ENCODE results near the gene CPLANE1. TPM values are rescaled to one million over a fixed set of nuclear protein-coding genes. Genes with fewer than 3 reads are reported as not detected.

CPLANE1 gene
- total RNA-seq, 1 experiment from 2014 or later: 3.5 TPM

DNA sequence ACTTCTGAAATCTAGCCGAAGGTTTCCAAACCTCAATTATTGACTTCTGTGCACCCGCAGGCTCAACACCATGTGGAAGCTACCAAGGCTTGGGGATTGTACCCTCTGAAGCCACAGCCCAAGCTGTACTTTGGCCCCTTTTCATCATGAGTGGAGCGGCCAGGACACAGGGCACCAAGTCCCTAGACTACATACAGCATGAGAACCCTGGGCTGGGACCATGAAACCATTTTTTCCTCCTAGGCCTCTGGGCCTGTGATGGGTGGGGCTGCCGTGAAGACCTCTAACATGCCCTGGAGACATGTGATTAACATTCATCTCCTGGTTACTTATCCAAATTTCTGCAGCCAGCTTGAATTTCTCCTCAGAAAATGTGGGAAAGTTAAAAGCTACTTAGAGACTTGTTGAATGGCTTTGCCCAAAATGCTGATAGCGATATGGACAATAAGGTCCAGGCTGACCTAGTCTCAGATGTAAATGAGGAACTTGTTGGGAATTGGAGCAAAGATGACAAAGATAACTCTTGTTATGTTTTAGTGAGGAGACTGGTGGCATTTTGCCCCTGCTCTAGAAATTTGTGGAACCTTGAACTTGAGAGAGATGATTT lies 34.1 kb upstream of the CPLANE1 start:
- H3K9me2 ChIP-seq (ENCODE audit: insufficient read depth): no peaks in the 10 kb centered on the region
- ChIA-PET RAD21 (ENCODE audit: low non-redundant PET in 1 of 2, low total read pairs in 2 of 2, uncharacterized antibody in 2 of 2, unreplicated experiment in 2 of 2) (no interaction called here), CTCF (no interaction called here), POLR2A (interaction anchor here (0.6 kb wide), 1 partner anchor 87 kb away, joined by 4 read pairs; the partner anchor contains the start of gene NUP155)
- H3K4me3 ChIP-seq (replicated peaks in 1 of 2; ENCODE audit: low read depth in 1 of 2, low read length in 2 of 2): no peak overlapping the region
- no peaks in the 10 kb centered on the region for H3K27me3 ChIP-seq (ENCODE audit: insufficient read depth, low read length)
- no peaks in the 10 kb centered on the region for H4K20me1 ChIP-seq (ENCODE audit: insufficient read depth)
- TF ChIP-seq, protein P1, sequence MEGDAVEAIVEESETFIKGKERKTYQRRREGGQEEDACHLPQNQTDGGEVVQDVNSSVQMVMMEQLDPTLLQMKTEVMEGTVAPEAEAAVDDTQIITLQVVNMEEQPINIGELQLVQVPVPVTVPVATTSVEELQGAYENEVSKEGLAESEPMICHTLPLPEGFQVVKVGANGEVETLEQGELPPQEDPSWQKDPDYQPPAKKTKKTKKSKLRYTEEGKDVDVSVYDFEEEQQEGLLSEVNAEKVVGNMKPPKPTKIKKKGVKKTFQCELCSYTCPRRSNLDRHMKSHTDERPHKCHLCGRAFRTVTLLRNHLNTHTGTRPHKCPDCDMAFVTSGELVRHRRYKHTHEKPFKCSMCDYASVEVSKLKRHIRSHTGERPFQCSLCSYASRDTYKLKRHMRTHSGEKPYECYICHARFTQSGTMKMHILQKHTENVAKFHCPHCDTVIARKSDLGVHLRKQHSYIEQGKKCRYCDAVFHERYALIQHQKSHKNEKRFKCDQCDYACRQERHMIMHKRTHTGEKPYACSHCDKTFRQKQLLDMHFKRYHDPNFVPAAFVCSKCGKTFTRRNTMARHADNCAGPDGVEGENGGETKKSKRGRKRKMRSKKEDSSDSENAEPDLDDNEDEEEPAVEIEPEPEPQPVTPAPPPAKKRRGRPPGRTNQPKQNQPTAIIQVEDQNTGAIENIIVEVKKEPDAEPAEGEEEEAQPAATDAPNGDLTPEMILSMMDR (IDR thresholded peaks at IDR 0.05 in 2 of 3, conservative IDR thresholded peaks at IDR 0.05 in 1 of 3; ENCODE audit: borderline replicate concordance in 1 of 3, insufficient read depth in 1 of 3, low read depth in 2 of 3, low read length in 2 of 3): no peak
- TF ChIP-seq TCF7L2 (IDR thresholded peaks at IDR 0.05; ENCODE audit: borderline replicate concordance, extremely low read depth, insufficient read depth, insufficient read length): no peak
- TF ChIP-seq CBX3 (IDR thresholded peaks at IDR 0.05; ENCODE audit: low read depth): no peak
- TF ChIP-seq FOSL1 (IDR thresholded peaks at IDR 0.05; ENCODE audit: low read depth): no peak
- TF ChIP-seq EGR1 (IDR thresholded peaks at IDR 0.05; ENCODE audit: low read depth): no peak
- no peak for TF ChIP-seq RAD21 (IDR thresholded peaks at IDR 0.05; ENCODE audit: low read depth)
- TF ChIP-seq POLR2AphosphoS5 (IDR thresholded peaks at IDR 0.05; ENCODE audit: low read depth, low read length): no peak
- TF ChIP-seq ZFX (IDR thresholded peaks at IDR 0.05): no peak
- TF ChIP-seq POLR2A (IDR thresholded peaks at IDR 0.05; ENCODE audit: borderline replicate concordance, extremely low read depth, insufficient read depth, insufficient read length): no peak
- no TSS peak for BruUV-seq (replicated peaks)
- no peaks in the 10 kb centered on the region for H3K36me3 ChIP-seq (ENCODE audit: control insufficient read depth in 1 of 2, insufficient read depth in 2 of 2, low read length in 2 of 2)
- ATAC-seq (no peak), DNase-seq (ENCODE audit: low read depth, low spot score) (no peak)
- intact Hi-C loops (cut with micrococcal nuclease): no loop called here
- no peak overlapping the region for H2AFZ ChIP-seq (ENCODE audit: low read depth, low read length, poor library complexity, severe bottlenecking)
- no peaks in the 10 kb centered on the region for H3K79me2 ChIP-seq (ENCODE audit: insufficient read depth, low read length)
- no peak overlapping the region for H3K4me2 ChIP-seq (ENCODE audit: low read length)
- no peak overlapping the region for H3K27ac ChIP-seq (ENCODE audit: low read depth, low read length)
- H3K9ac ChIP-seq (ENCODE audit: low read length): no peak overlapping the region
- no peaks in the 10 kb centered on the region for H3K4me1 ChIP-seq (ENCODE audit: control insufficient read depth in 1 of 2, insufficient read depth in 2 of 2, low read length in 2 of 2)
- peaks cover 4 to 7% of the 10 kb centered on the region in 2 experiments; a peak in 2 of 4 replicates for H3K9me3 ChIP-seq (ENCODE audit: control insufficient read depth in 1 of 2, insufficient read depth in 1 of 2, low read depth in 1 of 2, low read length in 2 of 2)

All from HCT116 (cell line).